Endothelial cell of umbilical vein (primary cell): Measurements from ENCODE around the gene TECPR2. TPM values are rescaled to one million over a fixed set of nuclear protein-coding genes. Genes with fewer than 3 reads are reported as not detected.

ENCODE experiments used
- BruUV-seq: library from RNA; stranded (reverse); fragments of 400-500 nt; replicated peaks from 2 replicates; lab custom pipeline; 2021; lab: Mats Ljungman, UMichigan
- CTCF ChIA-PET: fragments of 300-600, 350-600 bp; sonication (Branson Sonifier 250); formaldehyde crosslinking; loops from one replicate; lab custom pipeline; 2021; ENCODE audit warnings: antibody characterized with exemption, inconsistent platforms; lab: Charles Lee
- POLR2A ChIA-PET: fragments of 300-600, 350-600 bp; sonication (Branson Sonifier 250); formaldehyde crosslinking; loops from one replicate; lab custom pipeline; 2021; ENCODE audit warnings: antibody characterized with exemption, inconsistent platforms; lab: Charles Lee
- DNase-seq: peaks from one replicate; pipeline ENCODE4 v3.0.0-alpha.2; 2011; ENCODE audit warnings: low read depth, low spot score
- FAIRE-seq: peaks from 2 replicates; lab custom pipeline; 2011; peaks lifted over from hg19 to GRCh38; lab: Jason Lieb, UNC
- H2AFZ ChIP-seq: 2 replicates; pipeline ENCODE4 v1.6.0; 2012; ENCODE audit warnings: low read depth, low read length, control low read depth, inconsistent platforms
- H3K27ac ChIP-seq: 2 replicates; pipeline ENCODE4 v1.5.1; 2011; ENCODE audit warnings: low read depth, mild to moderate bottlenecking, control low read depth, low read length, moderate library complexity; ENCODE audit not compliant: insufficient read depth
- H3K27me3 ChIP-seq, 2 experiments: 2 replicates each; pipeline versions ENCODE4 v1.6.0 to v1.6.1; 2011; ENCODE audit warnings: low read length in 2 of 2, mixed read lengths in 1 of 2; ENCODE audit not compliant: control insufficient read depth in 2 of 2, insufficient read depth in 2 of 2
- H3K36me3 ChIP-seq, 2 experiments: 2 replicates in 1 of 2; 3 replicates in 1 of 2; pipeline ENCODE4 v1.5.1; 2011; ENCODE audit warnings: low read length in 2 of 2, mild to moderate bottlenecking in 1 of 2, moderate library complexity in 1 of 2; ENCODE audit not compliant: control insufficient read depth in 2 of 2, insufficient read depth in 2 of 2; ENCODE audit errors: extremely low read depth in 1 of 2
- H3K4me1 ChIP-seq: 3 replicates; pipeline ENCODE4 v1.5.1; 2011; ENCODE audit warnings: mild to moderate bottlenecking, low read length; ENCODE audit not compliant: control insufficient read depth, insufficient read depth; ENCODE audit errors: extremely low read depth
- H3K4me2 ChIP-seq: 2 replicates; pipeline ENCODE4 v1.6.1; 2011; ENCODE audit warnings: low read length, control low read depth, mixed read lengths; ENCODE audit not compliant: insufficient read depth
- H3K4me3 ChIP-seq, 3 experiments: fragments of 200-600 bp in 1 of 3; sonication (generic), shearing (Covaris generic) in 1 of 3; replicated peaks in 1 of 3; 2 replicates each; pipeline ENCODE4 v1.5.1; 2011 to 2016; ENCODE audit warnings: control low read depth in 3 of 3, low read length in 3 of 3, mild to moderate bottlenecking in 2 of 3, inconsistent platforms in 1 of 3, low read depth in 1 of 3, moderate library complexity in 1 of 3; ENCODE audit not compliant: insufficient read depth in 1 of 3
- H3K79me2 ChIP-seq: 2 replicates; pipeline ENCODE4 v1.6.0; 2012; ENCODE audit warnings: low read length, inconsistent platforms; ENCODE audit not compliant: control insufficient read depth, insufficient read depth
- H3K9ac ChIP-seq: replicated peaks from 2 replicates; pipeline ENCODE3; 2011; ENCODE audit warnings: low read length, control low read depth; ENCODE audit not compliant: insufficient read depth; ENCODE audit errors: extremely low read depth
- H3K9me1 ChIP-seq: replicated peaks from 3 replicates; pipeline ENCODE4 v1.6.0; 2011; ENCODE audit warnings: mild to moderate bottlenecking, low read length; ENCODE audit not compliant: control insufficient read depth, insufficient read depth; ENCODE audit errors: extremely low read depth
- H3K9me3 ChIP-seq: replicated peaks from 2 replicates; pipeline ENCODE4 v1.5.1; 2012; ENCODE audit warnings: low read length, inconsistent platforms; ENCODE audit not compliant: control insufficient read depth, insufficient read depth
- H4K20me1 ChIP-seq: replicated peaks from 2 replicates; pipeline ENCODE3; 2011; ENCODE audit warnings: mild to moderate bottlenecking, low read length; ENCODE audit not compliant: control insufficient read depth, insufficient read depth; ENCODE audit errors: extremely low read depth
- EZH2 ChIP-seq: IDR thresholded peaks from 2 replicates; pipeline ENCODE4 v1.6.1; 2012; ENCODE audit warnings: borderline replicate concordance, low read depth, mild to moderate bottlenecking, moderate library complexity, low read length, inconsistent platforms; ENCODE audit not compliant: severe bottlenecking
- FOS ChIP-seq: IDR thresholded peaks from 2 replicates; pipeline ENCODE4 v1.6.1; 2011; ENCODE audit warnings: mild to moderate bottlenecking, low read length, moderate library complexity, borderline replicate concordance; ENCODE audit not compliant: insufficient read depth
- JUN ChIP-seq: IDR thresholded peaks from 2 replicates; pipeline ENCODE4 v1.6.1; 2011; ENCODE audit warnings: borderline replicate concordance, low read depth; ENCODE audit not compliant: insufficient read length, insufficient read depth
- MAX ChIP-seq: IDR thresholded peaks from 2 replicates; pipeline ENCODE4 v1.6.1; 2011; ENCODE audit not compliant: insufficient read depth, insufficient read length
- MYC ChIP-seq: IDR thresholded peaks from one replicate; pipeline ENCODE4 v1.6.1; 2011; ENCODE audit warnings: mild to moderate bottlenecking, low read depth, low read length
- POLR2AphosphoS5 ChIP-seq: IDR thresholded peaks from 2 replicates; pipeline ENCODE4 v1.6.1; 2012; ENCODE audit warnings: low read depth, mild to moderate bottlenecking, control low read depth, low read length, moderate library complexity; ENCODE audit not compliant: insufficient read depth
- dilution Hi-C: fragments of 300-500 bp; cut with MboI; formaldehyde crosslinking; loops from one replicate; pipeline ENCODE4 v1.15.0; 2019; ENCODE audit warnings: low sequenced_read_pairs; ENCODE audit not compliant: extremely low pct_ligation_motif_present
- intact Hi-C: fragments of 100-400 bp; cut with micrococcal nuclease; formaldehyde crosslinking; loops from one replicate; pipeline ENCODE4 v1.10.0; 2022
- polyA plus RNA-seq, 4 experiments: library from polyadenylated mRNA; depleted of rRNA in 3 of 4; stranded (reverse) in 3 of 4; unstranded in 1 of 4; fragments of >200 nt; gene quantifications; 2 replicates each; pipeline versions ENCODE4 v1.2.1 to v1.2.3, GENCODE V29; 2011 to 2012; ENCODE audit warnings: missing spikeins in 1 of 4
- total RNA-seq: library from RNA; stranded (reverse); gene quantifications from 2 replicates; pipeline ENCODE4 v1.2.3, GENCODE V29; 2021
- TF ChIP-seq, protein P1 (sequence below), 2 donors: IDR thresholded peaks; 1 replicate in 1 of 2; 2 replicates in 1 of 2; pipeline ENCODE4 v1.5.1; 2011; ENCODE audit warnings: low read length in 2 of 2, mild to moderate bottlenecking in 2 of 2, moderate library complexity in 2 of 2, control low read depth in 1 of 2, inconsistent platforms in 1 of 2, low read depth in 1 of 2; ENCODE audit not compliant: insufficient read depth in 1 of 2; ENCODE audit errors: extremely low read depth in 1 of 2

Gene TECPR2
- total and polyA plus RNA-seq, 2 donors (not counting 3 experiments of a cell fraction or from before 2014, with no cell fraction given): 8.9 to 21.5 TPM

GRCh38 chr14:102315121-102315520 is 47.6 kb upstream of the TECPR2 start:
- Histone ChIP-seq H3K27ac (no peak overlapping the region), H3K79me2 (no peaks in the 10 kb centered on the region), H3K27me3 (no peaks in the 10 kb centered on the region), H3K9me1 (no peaks in the 10 kb centered on the region), H4K20me1 (no peaks in the 10 kb centered on the region), H3K9ac (no peak overlapping the region), H3K4me1 (peaks cover 19% of the 10 kb centered on the region), H3K4me2 (no peak overlapping the region), H3K9me3 (no peaks in the 10 kb centered on the region), H3K4me3 (no peak overlapping the region), H2AFZ (no peak overlapping the region), H3K36me3 (no peaks in the 10 kb centered on the region)
- no peak for FAIRE-seq
- POLR2A ChIA-PET: no interaction called here
- TF ChIP-seq, protein P1, sequence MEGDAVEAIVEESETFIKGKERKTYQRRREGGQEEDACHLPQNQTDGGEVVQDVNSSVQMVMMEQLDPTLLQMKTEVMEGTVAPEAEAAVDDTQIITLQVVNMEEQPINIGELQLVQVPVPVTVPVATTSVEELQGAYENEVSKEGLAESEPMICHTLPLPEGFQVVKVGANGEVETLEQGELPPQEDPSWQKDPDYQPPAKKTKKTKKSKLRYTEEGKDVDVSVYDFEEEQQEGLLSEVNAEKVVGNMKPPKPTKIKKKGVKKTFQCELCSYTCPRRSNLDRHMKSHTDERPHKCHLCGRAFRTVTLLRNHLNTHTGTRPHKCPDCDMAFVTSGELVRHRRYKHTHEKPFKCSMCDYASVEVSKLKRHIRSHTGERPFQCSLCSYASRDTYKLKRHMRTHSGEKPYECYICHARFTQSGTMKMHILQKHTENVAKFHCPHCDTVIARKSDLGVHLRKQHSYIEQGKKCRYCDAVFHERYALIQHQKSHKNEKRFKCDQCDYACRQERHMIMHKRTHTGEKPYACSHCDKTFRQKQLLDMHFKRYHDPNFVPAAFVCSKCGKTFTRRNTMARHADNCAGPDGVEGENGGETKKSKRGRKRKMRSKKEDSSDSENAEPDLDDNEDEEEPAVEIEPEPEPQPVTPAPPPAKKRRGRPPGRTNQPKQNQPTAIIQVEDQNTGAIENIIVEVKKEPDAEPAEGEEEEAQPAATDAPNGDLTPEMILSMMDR (IDR thresholded peaks at IDR 0.05; ENCODE audit: extremely low read depth in 1 of 2, insufficient read depth in 1 of 2, low read depth in 1 of 2, low read length in 2 of 2): no peak
- no peak for TF ChIP-seq MYC
- TF ChIP-seq MAX: no peak
- TF ChIP-seq FOS: no peak
- no peak for TF ChIP-seq EZH2
- no peak for TF ChIP-seq JUN
- TF ChIP-seq POLR2AphosphoS5: no peak
- dilution Hi-C loops (no loop called here), intact Hi-C loops (loop anchor here (2.0 to 10.0 kb wide), 3 partner anchors 176 to 550 kb away; partner anchors contain the start of genes HSP90AA1, PPP2R5C and WDR20)
- no peak for DNase-seq
- CTCF ChIA-PET: interaction anchor here (1.3 to 2.8 kb wide), 10 partner anchors 10 to 269 kb away, joined by 3 to 32 read pairs (median 6); partner anchors contain the start of genes MOK and WDR20
- BruUV-seq: no TSS peak
